ENCODE data around the gene NR2C2.

Gene NR2C2

DNA sequence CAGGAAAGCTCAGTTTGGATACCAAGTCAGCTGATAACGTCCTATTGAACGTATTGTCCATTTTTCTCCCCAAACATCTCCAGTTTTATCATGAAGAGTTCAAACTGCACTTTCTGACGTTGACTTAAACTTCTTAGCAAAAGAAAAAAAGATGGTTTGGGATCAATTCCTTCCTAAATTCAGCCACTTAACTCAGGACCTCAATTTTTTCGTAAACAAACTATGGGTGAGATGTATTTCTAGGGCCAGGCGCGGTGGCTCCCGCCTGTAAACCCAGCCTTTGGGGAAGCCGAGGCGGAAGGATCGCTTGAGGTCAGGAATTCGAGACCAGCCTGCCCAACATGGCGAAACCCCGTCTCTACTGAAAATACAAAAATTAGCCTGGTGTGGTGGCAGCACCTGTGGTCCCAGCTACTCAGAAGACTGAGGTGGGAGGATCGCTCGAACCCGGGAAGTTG is 118.2 kb downstream of the NR2C2 start:
- DNase-seq, result no peak

DNA sequence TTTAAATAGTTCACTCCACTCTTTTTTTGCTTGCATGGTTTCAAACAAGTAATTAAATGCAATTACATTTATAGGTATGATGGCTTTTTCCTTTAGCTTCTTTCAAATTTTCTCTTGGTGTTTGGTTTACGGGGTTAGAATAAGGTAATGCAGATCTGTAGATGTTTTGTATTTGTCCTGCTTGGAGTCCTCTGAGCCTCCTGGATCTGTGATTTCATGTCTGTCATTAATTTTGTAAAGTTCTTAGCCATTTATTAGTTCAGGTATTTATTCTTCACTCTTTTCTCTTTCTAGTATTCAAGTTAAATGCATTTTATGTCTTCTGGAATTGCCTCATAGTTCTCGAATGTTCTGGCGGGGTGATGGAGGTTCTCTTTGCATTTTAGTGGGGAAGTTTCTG is 119.1 kb downstream of the NR2C2 start:
- DNase-seq, result no peak

DNA sequence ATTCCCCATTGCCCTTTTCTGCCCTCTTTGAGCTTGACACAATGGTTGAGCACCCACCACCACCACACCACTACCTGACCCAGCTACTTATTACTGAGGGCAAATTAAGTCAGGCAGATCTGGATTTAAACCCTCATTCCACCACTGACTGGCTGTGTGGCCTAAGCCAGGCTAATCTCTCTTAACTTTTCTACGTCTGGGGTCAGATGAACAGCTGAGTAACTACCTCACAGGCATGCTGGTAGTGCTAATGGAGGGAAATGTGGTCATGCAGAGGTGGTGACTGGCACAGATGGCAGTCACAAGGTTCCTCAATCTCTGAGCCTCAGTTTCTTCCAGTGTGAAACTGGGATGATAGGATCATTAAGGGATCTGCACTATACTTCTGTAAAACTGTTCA is 122.1 kb downstream of the NR2C2 start:
- no peak for DNase-seq

DNA sequence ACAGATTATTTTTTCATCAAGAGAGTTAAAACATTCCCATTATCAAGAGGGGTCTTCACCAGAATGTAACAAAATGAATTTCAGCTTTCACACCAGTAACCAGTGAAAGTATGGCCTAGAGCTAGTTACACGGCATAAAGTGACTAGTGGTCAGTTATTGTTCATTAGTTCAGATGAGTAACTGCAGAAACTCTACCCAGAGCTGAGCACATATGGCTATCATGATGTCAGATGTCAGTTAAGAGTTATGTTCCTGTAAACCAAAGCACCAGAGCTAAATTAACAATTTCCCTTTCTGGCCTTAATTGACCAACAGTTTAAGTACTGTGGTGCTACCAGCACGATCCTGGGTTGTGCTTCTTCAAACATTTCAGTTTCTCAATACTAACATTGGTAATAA is 124.3 kb downstream of the NR2C2 start:
- DNase-seq, result no peak

DNA sequence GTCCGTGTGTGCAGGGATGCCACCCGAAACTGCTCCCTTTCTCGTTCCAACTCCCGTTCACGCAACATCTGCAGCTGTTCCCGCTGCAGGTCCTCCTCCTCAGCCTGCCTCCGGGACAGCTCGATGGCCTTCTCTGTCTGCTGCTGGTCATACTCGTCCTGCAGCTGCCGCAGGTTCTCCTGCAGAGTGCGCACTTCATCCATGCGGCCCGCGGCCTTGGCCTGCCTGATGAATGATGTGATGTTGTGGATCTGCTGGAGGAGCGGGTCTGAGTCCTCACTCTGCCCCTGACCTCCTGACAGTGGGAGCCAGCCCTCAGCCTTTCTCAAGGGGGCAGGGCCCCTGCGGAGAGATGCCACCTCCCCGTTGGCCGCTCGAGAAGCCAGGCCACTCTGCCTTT is 127.1 kb downstream of the NR2C2 start:
- DNase-seq, result no peak

DNA sequence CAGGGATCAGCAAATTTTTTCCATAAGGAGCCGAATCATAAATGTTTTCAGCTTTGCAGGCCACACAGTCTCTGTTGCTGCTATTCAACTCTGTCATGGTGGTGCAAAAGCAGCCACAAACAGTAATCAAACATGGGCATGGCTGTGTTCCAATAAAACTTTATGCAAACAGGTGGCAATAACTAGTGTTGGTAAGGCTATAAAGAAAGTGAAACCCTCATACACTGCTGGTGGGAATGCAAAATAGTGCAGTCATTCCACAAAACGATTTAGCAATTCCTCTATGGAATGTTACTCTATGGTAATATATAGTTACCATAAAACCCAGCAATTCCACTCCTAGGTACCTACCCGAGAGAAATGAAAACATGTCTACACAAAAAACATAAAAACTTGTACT is 131.7 kb downstream of the NR2C2 start:
- no peak for DNase-seq

DNA sequence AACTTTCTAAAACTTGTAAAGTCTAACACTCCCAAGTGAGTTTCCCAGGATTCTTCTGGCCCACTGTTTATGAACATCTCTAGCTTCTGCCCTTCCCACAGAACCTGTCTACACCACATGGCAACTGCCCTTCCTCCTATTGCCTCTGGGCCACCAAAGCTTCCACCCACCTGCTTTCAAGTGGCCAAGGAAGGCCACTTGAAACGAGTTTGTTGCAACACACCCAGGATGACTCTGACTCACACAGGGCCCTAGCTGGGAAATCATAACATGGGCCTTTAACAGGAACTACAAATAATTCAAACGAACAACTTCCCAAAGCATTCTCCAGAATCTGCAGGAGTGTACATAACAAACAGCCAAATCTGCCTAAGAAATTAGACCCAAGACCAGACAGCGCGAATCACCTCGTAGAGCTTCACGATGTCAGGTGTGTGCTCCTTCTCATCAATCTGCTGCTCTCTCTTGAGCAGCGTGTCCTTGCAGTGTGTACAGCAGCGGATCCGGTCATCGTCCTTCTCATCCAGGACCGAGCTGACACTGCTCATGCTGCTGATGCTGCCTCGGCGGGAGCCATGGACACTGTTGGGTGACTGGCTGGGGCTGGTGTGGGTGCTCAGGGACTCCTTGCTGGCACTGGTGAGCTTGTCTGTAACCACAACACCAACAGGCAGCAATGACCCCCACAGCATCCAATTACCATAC is 134.7 kb downstream of the NR2C2 start:
- no peak for DNase-seq

DNA sequence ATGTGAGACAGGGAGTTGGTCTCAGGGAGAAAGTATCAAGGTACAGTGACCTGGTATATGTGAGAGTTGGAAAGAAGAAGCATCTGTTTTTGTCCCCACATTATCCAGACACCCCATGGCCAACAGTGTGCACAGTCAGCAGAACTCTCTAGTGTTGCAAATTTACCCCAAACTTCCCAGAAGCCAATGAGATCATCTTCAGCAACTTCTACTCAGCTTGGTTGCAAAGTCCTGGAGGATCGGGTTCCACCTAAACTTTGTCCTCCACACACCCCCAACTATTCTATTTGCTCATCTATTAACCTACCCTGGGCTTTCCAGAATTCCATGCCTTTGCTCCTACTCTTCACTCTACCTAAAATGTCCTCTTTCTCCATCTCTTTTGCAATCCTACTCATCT is 135.9 kb downstream of the NR2C2 start:
- DNase-seq, result no peak

DNA sequence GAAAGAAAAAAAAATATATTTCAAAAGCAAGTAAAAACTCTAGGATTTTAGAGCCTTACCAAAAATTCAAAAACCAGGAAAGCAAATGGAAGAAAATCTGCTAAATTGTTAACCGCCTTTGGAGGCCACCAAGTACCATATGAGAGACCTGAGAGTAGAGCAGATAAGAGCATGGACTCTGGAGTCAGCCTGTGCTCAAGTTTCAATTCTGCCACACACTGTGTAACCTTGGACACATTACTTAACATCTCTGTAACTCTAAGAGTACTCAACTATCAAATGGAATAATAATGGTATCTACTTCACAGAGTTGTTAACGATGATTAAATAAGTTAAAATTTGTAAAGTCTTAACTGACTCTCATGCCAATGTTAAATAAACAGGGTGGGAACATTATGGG is 138.9 kb downstream of the NR2C2 start:
- DNase-seq, result no peak

DNA sequence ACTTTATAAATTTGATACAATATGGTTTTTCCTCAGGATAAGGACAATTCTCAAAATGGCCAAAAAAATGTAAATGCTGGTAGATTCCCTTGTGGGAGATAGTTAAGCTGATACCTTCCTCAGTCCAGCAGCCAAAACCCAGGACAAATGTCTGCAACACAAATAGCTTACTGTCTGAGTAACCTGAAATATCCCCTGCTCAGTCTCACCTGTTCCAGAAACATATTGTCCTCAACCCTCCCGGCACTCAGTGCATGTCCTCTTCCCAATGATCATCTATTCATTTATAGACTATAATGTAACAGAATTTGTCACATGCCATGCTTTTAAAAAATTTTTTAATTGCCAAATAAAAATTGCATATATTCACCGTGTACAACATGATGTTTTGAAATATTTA is 139.3 kb downstream of the NR2C2 start:
- DNase-seq, result no peak

DNA sequence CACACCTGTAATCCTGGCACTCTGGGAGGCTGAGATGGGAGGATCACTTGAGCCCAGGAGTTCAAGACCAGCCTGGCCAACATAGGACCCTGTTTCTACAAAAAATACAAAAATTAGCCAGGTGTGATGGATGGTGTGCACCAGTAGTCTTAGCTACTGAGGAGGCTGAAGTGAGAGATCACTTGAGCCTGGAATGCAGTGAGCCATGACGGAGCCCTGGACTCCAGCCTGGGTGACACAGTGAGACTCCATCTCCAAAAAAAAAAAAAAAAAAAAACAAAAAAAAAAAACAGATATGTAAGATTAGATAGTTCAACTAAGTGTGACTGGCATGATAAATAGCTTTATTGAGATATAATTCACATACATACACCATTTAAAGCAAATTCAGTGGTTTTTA is 141.8 kb downstream of the NR2C2 start:
- DNase-seq, result no peak

DNA sequence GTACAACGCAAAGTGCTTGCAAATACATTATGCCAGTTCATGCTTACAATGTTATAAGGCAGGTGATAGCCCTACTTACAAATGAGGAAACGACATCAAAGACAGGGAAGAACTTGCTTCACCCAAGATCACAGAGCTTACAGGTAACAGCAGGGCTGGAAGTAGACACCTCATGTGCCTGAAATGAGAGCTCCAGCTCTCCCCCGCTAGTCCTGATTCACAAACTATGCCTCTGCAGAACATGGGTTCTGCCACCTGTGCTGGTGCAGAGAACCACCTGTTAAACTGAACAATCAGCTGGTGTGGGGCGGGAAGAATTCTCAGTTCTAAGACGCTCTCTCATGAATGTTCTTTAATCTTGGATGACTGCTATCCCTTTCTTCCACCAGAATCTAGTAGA is 144.2 kb downstream of the NR2C2 start:
- no peak for DNase-seq

DNA sequence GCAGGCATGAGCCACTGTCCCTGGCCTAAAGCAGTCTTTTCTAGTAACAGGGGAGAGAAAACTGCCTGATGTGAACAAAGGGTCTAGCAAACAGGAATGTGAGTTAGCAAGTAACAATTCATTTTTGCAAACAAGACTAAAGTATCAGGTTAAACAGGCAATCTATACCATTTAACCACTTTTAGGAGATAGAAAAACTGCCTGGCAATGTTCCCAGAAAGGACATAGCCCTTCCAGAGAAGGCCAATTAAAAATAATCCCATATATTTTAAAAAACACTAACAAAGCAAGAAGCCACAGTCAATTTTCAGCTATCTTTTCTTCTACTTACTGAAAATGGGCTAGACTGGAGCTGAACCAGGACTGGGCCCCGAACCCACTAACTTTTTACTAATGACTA is 145.3 kb downstream of the NR2C2 start:
- DNase-seq, result no peak

DNA sequence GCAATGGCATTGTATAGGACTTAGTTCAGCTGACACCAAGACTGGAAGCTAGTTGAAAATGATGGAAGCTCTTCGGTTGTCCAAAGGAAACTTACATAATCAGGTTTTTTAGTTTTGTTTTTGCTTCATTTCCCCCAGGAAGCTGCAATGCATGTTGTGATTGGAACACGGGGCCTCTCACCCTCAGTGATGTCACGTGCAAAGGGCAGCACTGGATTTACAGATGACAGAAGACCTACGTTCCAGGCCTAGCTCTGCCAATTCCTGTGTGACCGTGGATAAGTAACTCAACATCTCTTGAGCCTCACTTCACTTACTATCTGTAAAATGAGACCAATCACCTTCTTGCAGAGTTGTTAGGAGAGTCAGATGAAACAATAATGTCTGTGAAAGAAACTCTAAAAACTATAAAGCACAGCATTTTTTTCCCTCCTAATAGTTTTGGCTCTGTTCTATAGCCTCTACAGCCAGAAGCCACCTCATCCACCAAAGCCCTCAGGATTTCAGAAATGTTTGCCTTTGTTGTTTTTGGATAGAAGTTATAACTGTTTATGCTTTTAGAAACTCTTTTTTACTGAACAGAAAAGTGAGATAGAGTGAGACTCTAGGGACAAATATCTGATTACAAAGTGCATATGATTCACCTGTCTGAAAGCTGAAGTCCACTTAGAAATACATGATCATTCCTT is 146.9 kb downstream of the NR2C2 start:
- no peak for DNase-seq

DNA sequence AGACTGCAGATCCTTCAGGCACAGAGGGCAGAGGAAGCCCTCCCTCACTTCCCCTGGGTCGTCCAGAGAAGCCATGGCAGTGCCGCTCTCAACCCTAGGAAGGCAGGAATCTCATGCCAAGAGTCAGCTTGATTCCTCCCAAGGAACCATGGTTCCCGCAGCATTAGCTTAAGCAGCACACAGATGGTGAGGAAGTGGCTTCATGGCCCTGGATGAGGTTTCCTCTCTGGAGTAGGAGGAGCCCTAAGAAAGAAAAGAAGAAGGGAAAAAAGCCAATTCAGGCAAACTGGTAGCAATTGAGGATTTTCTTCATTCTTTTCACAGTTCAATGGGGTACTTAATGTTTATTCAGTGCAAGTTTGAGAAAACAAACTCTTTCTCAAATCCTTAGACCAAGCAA is 148.7 kb downstream of the NR2C2 start:
- no peak for DNase-seq

DNA sequence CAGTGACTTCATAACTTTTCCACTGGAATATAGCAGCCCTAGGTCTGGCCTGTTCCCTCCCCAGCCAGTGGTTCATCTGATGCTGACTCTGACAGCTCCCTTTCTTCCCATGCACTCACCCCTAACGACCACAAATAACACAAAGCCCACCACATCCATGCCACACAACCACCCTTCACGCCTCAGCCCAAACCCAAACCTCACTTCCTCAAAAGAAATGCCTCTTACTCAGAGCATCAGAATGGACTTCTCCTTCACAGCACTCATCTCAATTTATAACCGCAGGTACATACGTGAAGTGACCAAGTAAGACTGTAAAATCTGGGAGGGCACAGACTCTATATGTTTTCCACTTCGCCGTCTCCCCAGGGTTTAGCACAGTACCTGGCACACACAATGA is 150.5 kb downstream of the NR2C2 start:
- no peak for DNase-seq

Measured in DMS79 (cell line).